ENCODE measurements around the gene MYO5C. TPM values are rescaled to one million over a fixed set of nuclear protein-coding genes. Genes with fewer than 3 reads are reported as not detected.

The MYO5C gene
- total RNA-seq, 1 experiment from 2014 or later, result 28.2 TPM

DNA sequence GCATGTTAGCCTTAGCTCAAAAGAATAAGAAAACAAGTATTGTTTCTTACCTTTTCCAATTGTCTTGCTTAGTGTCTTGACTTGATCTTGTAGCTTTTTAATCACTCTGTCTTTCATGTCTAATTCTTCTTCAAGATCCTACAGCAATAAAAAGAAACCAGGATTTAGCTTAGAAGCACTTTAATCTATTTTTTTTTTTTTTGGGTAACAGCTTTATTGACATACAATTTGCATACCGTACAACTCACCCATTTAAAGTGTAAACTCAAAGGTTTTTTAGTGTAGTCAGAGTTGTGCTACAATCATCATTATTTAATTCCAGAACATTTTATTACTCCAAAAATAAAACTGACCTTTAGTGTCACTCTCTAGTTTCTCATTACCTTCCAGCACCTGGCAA is 81.1 kb downstream of the MYO5C start:
- TF ChIP-seq, protein P1, sequence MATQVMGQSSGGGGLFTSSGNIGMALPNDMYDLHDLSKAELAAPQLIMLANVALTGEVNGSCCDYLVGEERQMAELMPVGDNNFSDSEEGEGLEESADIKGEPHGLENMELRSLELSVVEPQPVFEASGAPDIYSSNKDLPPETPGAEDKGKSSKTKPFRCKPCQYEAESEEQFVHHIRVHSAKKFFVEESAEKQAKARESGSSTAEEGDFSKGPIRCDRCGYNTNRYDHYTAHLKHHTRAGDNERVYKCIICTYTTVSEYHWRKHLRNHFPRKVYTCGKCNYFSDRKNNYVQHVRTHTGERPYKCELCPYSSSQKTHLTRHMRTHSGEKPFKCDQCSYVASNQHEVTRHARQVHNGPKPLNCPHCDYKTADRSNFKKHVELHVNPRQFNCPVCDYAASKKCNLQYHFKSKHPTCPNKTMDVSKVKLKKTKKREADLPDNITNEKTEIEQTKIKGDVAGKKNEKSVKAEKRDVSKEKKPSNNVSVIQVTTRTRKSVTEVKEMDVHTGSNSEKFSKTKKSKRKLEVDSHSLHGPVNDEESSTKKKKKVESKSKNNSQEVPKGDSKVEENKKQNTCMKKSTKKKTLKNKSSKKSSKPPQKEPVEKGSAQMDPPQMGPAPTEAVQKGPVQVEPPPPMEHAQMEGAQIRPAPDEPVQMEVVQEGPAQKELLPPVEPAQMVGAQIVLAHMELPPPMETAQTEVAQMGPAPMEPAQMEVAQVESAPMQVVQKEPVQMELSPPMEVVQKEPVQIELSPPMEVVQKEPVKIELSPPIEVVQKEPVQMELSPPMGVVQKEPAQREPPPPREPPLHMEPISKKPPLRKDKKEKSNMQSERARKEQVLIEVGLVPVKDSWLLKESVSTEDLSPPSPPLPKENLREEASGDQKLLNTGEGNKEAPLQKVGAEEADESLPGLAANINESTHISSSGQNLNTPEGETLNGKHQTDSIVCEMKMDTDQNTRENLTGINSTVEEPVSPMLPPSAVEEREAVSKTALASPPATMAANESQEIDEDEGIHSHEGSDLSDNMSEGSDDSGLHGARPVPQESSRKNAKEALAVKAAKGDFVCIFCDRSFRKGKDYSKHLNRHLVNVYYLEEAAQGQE (IDR thresholded peaks at IDR 0.05; ENCODE audit: insufficient read depth in 1 of 2, low read depth in 2 of 2, low read length in 1 of 2), result no peak
- TF ChIP-seq POLR2AphosphoS5 (IDR thresholded peaks at IDR 0.05; ENCODE audit: low read depth, low read length) (no peak), TCF7L2 (IDR thresholded peaks at IDR 0.05; ENCODE audit: low read depth, low read length) (no peak), SIN3A (IDR thresholded peaks at IDR 0.05; ENCODE audit: borderline replicate concordance, insufficient read depth, low read depth, low read length) (no peak)
- TF ChIP-seq, protein P2, sequence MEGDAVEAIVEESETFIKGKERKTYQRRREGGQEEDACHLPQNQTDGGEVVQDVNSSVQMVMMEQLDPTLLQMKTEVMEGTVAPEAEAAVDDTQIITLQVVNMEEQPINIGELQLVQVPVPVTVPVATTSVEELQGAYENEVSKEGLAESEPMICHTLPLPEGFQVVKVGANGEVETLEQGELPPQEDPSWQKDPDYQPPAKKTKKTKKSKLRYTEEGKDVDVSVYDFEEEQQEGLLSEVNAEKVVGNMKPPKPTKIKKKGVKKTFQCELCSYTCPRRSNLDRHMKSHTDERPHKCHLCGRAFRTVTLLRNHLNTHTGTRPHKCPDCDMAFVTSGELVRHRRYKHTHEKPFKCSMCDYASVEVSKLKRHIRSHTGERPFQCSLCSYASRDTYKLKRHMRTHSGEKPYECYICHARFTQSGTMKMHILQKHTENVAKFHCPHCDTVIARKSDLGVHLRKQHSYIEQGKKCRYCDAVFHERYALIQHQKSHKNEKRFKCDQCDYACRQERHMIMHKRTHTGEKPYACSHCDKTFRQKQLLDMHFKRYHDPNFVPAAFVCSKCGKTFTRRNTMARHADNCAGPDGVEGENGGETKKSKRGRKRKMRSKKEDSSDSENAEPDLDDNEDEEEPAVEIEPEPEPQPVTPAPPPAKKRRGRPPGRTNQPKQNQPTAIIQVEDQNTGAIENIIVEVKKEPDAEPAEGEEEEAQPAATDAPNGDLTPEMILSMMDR (IDR thresholded peaks at IDR 0.05), result no peak
- POLR2A ChIA-PET, result interaction anchor here (0.6 kb wide), 1 partner anchor 285 kb away, joined by 3 read pairs; no protein-coding TSS in a partner anchor
- no peak for ATAC-seq

DNA sequence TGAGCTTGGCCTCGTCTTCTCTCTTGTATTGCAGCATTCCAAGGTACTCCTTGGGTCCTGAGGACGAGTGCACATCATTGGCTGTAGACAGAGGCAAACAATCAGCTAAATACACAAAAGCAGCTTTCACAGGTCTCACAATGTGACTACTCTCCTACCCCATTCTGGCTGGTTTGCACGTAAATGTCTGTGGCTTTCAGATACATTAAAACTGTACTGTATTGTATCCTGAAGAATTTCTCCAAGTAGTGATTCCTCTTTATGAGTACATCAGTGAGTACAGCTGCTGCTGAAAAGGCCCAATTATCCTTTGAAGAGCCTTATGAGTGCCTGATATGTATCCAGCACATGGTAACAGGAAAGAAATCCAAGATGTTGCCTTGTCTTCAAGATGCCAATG is 82.4 kb downstream of the MYO5C start:
- TF ChIP-seq, protein P2 (IDR thresholded peaks at IDR 0.05), result no peak
- TF ChIP-seq, protein P1 (IDR thresholded peaks at IDR 0.05; ENCODE audit: insufficient read depth in 1 of 2, low read depth in 2 of 2, low read length in 1 of 2), result no peak
- TF ChIP-seq SIN3A (IDR thresholded peaks at IDR 0.05; ENCODE audit: borderline replicate concordance, insufficient read depth, low read depth, low read length), result no peak
- no peak for TF ChIP-seq POLR2AphosphoS5 (IDR thresholded peaks at IDR 0.05; ENCODE audit: low read depth, low read length)
- TF ChIP-seq TCF7L2 (IDR thresholded peaks at IDR 0.05; ENCODE audit: low read depth, low read length), result no peak
- CTCF ChIA-PET, result no interaction called here

More for the DNA sequence above, 81.1 kb downstream of the MYO5C start:
- no peaks in the 10 kb centered on the region for H3K9me3 ChIP-seq (ENCODE audit: control insufficient read depth, insufficient read depth, low read depth, low read length)
- no peak overlapping the region for H3K4me3 ChIP-seq (ENCODE audit: low read depth in 2 of 2, low read length in 2 of 2)
- CTCF ChIA-PET, result interaction anchor here (0.7 kb wide), 1 partner anchor 13 kb away, joined by 3 read pairs; no protein-coding TSS in a partner anchor
- peaks cover 4% of the 10 kb centered on the region; the same call in 1 of the 2 replicates for H3K36me3 ChIP-seq (ENCODE audit: control insufficient read depth, insufficient read depth, low read length)
- DNase-seq (ENCODE audit: low read depth, low spot score), result no peak
- H3K4me1 ChIP-seq (ENCODE audit: control insufficient read depth, insufficient read depth, low read length), result no peaks in the 10 kb centered on the region
- no peak overlapping the region for H3K27ac ChIP-seq (ENCODE audit: low read length)
- no TSS peak for BruUV-seq (replicated peaks)
- intact Hi-C loops (cut with micrococcal nuclease; ENCODE audit: unreplicated experiment) (no loop called here), in situ Hi-C loops (cut with HindIII; ENCODE audit: low pct_unique_long_range_greater_than_20kb, low sequenced_read_pairs) (no loop called here)
- H3K27me3 ChIP-seq (ENCODE audit: control insufficient read depth, insufficient read depth, low read length), result no peaks in the 10 kb centered on the region

More for the DNA sequence above, 82.4 kb downstream of the MYO5C start:
- Histone ChIP-seq H3K4me1 (ENCODE audit: control insufficient read depth, insufficient read depth, low read length) (no peaks in the 10 kb centered on the region), H3K27me3 (ENCODE audit: control insufficient read depth, insufficient read depth, low read length) (no peaks in the 10 kb centered on the region), H3K9me3 (ENCODE audit: control insufficient read depth, insufficient read depth, low read depth, low read length) (no peaks in the 10 kb centered on the region), H3K27ac (ENCODE audit: low read length) (no peak overlapping the region), H3K4me3 (ENCODE audit: low read depth in 2 of 2, low read length in 2 of 2) (no peak overlapping the region), H3K36me3 (ENCODE audit: control insufficient read depth, insufficient read depth, low read length) (peaks cover 4% of the 10 kb centered on the region)
- ATAC-seq (no peak), DNase-seq (ENCODE audit: low read depth, low spot score) (no peak)
- no TSS peak for BruUV-seq (replicated peaks)
- POLR2A ChIA-PET, result no interaction called here
- intact Hi-C loops (cut with micrococcal nuclease; ENCODE audit: unreplicated experiment), result no loop called here
- in situ Hi-C loops (cut with HindIII; ENCODE audit: low pct_unique_long_range_greater_than_20kb, low sequenced_read_pairs), result no loop called here

Data from Panc1 (cell line).